ENCODE results near the gene RDH13.

RDH13 gene

GRCh38 chr19:55091126-55091910 is 28.4 kb upstream of the RDH13 start:
- no peak for DNase-seq

- DNase-seq, result no peak
Measured at GRCh38 chr19:55090564-55090963, 27.6 kb upstream of the RDH13 start.

DNA sequence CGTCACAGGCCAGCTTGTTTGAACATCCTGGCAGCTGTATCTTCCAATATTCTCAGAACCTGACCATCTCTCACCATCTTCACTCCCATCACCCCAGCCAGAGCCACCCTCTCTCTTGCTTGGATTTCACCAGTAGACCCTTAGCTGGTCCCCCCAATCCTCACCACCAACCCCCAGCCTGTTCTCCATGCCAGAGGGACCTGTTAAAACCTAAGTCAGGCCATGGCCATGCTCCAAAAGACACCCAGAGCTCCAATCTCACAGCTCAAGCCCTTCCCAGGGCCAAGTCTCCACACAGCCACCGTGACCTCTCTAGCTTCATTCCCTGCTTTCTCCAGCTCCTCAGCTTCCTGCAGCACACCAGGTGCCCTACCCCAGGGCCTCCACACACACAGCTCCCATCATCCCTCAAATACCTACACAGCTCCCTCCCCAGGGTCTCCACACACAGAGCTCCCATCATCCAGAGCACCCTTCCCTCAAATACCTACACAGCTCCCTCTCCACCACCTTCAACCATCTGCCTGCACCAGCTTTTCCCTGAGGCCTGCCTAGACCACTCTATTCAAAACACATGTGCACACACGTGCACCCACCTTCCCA is 26.5 kb upstream of the RDH13 start:
- no peak for DNase-seq

DNA sequence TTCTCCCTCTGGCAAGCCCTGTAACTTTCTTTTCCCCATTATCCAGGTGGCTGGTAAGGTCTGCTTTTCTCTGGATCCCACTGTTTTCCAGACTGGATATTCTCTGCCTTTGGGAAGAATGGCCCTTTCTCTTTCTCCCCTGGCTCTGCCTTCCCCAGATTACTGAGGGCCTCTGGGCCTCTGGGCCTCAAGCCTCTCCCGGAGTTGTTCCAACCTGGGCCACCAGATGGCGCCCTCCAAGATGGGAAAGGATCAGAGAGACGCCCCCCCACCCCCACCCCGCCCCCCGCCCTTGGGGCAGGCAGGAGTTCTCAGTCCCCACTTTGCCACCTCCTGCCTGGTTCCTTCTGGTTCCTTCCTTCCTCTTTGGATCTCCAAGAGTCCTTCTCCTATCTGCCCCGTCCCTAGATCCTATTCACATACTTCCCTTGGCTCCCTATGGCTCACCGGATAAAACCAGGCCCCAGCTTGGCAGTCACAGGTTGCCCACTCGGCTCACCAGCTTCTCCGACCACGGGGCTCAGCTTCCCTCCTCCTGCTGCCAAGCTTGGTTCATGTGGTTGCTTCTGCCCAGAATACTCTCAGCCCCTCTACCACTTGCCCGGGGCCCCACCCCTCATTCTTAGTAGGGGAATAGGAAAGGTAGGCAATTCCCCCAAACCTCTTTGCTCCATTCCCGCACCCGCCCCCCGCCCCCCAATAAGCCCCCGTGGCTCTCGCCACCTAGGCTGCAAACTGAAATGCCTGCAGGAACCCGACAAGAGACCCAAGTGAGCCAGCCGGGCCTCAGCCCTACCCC is 25.8 kb upstream of the RDH13 start:
- DNase-seq, result peak; percentile 36 to 43

- no peak for DNase-seq
Measured at GRCh38 chr19:55088021-55088451, 25.1 kb upstream of the RDH13 start.

- no peak for DNase-seq
Measured at GRCh38 chr19:55087542-55087901, 24.6 kb upstream of the RDH13 start.

DNA sequence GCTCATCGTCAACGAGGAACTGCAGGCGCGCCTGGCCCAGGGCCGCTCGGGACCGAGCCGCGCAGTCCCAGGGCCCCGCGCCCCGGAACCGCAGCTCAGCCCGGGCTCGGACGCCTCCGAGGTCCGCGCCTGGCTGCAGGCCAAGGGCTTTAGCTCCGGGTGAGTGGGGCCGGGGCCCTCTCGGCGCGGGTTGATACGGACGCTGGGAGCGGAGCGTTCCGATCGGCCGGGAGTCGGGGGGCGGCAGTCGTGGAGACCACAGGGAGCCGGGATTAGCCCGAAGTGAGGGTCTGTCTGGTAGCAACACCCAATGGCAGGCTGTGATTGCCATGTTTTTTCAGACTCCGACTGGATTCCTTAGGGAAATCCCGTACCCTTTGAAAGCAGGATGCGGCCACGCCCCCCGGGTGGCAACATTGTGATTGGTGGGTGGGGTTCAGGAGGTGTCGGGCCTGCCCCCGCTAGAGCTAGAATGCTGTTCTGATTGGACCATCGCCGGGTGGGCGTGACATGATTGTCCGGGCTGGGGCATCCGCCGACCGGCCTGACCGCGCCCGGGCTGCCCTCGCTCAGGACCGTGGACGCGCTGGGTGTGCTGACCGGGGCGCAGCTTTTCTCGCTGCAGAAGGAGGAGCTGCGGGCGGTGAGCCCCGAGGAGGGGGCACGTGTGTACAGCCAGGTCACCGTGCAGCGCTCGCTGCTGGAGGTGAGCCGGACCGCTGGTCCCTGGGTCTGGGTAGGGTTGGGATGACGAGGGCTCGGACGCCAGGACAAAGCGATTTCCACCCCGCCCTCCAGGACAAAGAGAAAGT is 24.0 kb upstream of the RDH13 start:
- no peak for DNase-seq

DNA sequence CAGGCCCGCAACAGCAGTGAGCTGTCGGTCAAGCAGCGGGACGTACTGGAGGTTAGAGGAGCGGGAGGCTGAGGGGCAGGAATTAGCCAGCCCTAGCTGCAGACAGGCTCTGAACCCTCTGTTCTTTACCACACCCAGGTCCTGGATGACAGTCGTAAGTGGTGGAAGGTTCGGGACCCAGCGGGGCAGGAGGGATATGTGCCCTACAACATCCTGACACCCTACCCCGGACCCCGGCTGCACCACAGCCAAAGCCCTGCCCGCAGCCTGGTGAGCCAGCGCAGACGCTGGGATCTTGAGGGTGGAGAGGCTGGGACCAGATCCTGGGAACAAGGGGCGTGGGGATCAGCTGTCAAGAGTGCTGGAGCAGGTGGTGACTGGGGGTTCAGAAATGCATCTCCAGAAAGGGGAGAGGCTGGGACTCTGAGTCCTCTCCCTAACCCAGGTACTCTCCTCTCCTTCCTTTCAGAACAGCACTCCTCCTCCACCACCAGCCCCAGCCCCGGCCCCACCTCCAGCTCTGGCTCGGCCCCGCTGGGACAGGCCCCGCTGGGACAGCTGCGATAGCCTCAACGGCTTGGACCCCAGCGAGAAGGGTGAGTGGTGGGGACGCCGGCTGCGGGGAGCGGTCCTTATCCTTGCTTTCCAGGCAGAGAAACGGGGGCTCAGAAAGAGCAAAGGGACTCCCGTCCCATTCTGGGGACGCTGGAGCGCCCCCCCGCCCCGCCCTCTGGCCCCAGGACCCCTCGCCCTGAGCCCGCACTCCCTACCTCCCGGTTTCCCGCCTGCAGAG is 23.2 kb upstream of the RDH13 start:
- DNase-seq, result no peak

DNA sequence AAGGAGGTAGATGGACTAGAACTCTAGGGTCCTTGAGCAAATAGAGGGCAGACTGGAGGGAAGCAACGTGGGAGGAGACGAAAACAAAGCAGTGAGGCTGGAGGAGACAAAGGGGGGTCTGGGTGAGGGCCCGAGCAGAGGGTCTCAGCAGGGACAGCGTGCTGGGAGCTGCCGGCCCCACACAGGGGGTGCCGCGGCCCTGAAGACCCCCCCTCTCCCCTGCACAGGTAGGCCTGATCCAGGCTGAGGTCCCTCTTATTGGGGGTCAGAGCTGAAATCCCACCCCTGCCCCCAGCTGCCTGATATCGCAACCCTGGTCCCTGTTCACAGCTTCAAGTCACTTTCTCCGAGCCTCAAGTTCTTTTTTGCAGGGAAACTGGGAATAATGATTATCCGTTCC is 21.5 kb upstream of the RDH13 start:
- no peak for DNase-seq

- DNase-seq, result no peak
Measured at GRCh38 chr19:55083004-55083850, 20.3 kb upstream of the RDH13 start.

- DNase-seq, result no peak
Measured at GRCh38 chr19:55082020-55082851, 19.3 kb upstream of the RDH13 start.

- no peak for DNase-seq
Measured at GRCh38 chr19:55081770-55082019, 18.7 kb upstream of the RDH13 start.

DNA sequence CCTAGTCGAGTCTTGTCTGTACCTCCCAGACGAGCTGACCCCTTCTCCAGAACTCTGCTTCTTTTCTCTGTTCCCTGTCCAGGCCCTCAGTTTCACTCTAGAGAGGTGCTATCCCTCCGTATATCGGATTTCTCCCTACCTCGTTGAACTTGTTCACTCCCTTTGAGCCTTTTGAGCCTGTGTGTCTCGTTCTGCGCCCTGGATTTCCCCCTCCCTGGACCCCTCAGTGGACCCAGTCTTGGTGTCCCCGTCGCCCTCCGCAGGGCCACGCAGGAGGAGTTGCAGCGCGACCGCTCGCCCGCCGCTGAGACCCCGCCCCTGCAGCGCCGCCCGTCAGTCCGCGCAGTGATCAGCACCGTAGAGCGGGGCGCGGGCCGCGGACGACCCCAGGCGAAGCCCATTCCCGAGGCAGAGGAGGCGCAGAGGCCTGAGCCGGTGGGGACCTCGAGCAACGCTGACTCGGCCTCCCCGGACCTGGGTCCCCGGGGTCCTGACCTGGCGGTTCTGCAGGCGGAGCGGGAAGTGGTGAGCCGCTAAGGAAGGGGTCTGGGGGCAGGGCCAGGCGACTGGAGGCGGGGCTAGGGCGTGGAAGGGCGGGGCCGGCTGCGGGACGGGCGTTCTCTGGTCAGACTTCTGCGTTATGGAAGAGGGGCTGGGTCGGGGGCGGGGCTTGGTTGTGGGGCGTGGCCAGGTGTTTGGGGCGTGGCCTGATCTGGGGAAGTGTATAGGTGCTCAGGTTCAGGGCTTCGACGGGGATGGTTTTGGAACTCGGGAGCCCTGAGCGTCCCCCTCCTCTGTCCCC is 18.2 kb upstream of the RDH13 start:
- peak; percentile 48 to 80 for DNase-seq

DNA sequence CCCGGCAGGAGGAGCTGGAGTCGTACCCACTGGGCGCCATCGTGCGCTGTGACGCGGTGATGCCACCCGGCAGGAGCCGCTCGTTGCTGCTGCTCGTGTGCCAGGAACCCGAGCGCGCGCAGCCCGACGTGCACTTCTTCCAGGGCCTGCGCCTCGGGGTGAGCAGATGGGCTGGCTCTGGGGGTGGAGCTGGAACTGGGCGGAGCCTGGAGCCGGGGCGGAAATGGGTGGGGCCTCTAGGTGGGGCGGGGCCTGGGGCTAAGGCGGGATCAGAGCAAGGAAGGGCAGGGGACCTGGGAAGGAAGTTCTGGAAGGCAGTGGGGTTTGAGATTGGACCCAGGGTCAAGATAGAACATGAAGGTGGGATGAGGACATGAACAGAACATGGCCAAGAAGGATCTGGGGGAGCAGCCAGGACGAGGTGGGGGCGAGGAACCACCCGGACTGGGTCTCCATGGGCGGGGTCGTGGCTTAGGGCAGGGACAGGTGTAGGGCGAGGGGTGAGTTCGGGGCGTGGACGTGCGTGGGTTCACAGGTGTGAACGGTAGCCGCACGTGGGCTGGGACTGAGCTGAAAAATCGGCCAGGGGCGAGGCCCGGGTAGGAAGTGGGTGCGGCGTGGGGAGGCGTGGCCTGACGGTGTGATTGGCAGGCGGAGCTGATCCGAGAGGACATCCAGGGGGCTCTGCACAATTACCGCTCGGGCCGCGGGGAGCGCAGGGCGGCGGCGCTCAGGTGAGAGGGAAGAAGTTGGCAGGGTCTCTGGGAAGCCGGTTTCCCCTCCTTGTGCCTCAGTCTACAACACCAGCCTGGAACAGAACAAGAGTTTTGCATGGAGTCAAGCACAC is 17.4 kb upstream of the RDH13 start:
- DNase-seq, result no peak

DNA sequence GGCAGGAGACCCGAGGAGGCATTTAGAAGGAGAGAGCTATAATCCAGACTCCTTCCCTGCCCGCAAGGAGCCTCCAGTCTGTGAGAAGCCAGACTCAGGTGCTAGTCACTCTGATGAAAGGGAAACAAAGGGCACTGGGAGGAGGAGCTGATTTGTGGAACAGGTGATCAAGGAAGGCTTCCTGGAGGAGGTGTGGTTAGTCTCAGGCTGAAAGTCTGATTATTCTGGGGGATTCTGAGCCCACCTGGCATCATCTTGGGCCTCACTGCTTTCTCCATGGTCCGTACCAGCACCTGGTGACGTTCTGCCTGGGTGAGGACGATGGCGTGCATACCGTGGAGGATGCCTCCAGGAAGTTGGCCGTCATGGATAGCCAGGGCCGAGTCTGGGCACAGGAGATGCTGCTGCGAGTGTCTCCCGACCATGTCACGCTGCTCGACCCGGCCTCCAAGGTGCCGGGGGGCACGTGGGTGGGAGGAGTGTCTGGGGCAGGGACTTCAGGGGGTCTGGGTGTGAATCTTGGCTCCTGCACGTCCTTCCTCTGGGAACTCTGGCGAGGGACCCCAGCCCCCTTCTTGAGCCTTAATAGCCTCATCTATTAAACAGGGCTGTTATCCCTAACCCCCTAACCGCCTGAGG is 16.6 kb upstream of the RDH13 start:
- DNase-seq, result no peak

GRCh38 chr19:55078996-55079395 is 16.0 kb upstream of the RDH13 start:
- no peak for DNase-seq

DNA sequence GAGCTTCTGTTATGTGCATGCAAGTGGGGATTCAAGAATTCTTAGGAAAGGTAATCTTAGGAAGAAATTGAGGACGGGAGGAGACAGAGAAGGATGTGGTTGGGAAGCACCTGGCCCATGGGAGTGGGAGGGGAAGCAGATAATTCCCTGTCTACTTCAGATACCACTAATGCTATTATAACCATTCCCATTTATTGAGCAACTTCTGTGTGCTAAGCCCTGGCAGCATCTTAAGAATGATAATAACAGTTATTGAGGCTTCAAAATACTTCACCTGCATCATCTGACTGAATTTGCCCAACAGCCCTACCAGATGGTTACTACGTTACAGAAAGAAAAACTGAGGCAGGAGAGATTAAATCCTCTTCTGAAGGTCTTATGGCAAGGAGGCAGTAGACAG is 14.2 kb upstream of the RDH13 start:
- DNase-seq, result no peak

- DNase-seq, result no peak
Measured at GRCh38 chr19:55076321-55076720, 13.4 kb upstream of the RDH13 start.

All from bone marrow (tissue), 2 donors.